ENCODE measurements around the gene EPB42.
"Not testable (repeated sequence)": the region's sequence is repeated elsewhere in the genome, so short reads cannot be mapped to it uniquely, and the experiment has no call there.

EPB42 gene

GRCh38 chr15:43239732-43240491 lies 19.1 kb upstream of the EPB42 start:
- FAIRE-seq: no peak

- no peak for FAIRE-seq
Observed at GRCh38 chr15:43238671-43239131, 17.9 kb upstream of the EPB42 start.

- no peak for FAIRE-seq
Observed at GRCh38 chr15:43237842-43238470, 17.1 kb upstream of the EPB42 start.

- no peak for FAIRE-seq
Observed at GRCh38 chr15:43235536-43235935, 14.7 kb upstream of the EPB42 start.

- FAIRE-seq: no peak
Observed at GRCh38 chr15:43232289-43232874, 11.6 kb upstream of the EPB42 start.

- no peak for FAIRE-seq
Observed at GRCh38 chr15:43230640-43231115, 9.9 kb upstream of the EPB42 start.

- FAIRE-seq: no peak
Observed at GRCh38 chr15:43229977-43230376, 9.2 kb upstream of the EPB42 start.

GRCh38 chr15:43226436-43227305 lies 5.9 kb upstream of the EPB42 start:
- FAIRE-seq: no peak

- FAIRE-seq: not testable (repeated sequence)
Observed at GRCh38 chr15:43225950-43226255, 5.1 kb upstream of the EPB42 start.

- FAIRE-seq: no peak
Observed at GRCh38 chr15:43225201-43225949, 4.6 kb upstream of the EPB42 start.

- FAIRE-seq: no peak
Observed at GRCh38 chr15:43221422-43221821, 604 bp upstream of the EPB42 start.

GRCh38 chr15:43219929-43220928 lies 589 bp downstream of the EPB42 start:
- FAIRE-seq: no peak

- FAIRE-seq: no peak
Observed at GRCh38 chr15:43218908-43219706, 1.7 kb downstream of the EPB42 start.

- FAIRE-seq: no peak
Observed at GRCh38 chr15:43215961-43216360, 4.9 kb downstream of the EPB42 start.

GRCh38 chr15:43214592-43215295 lies 6.1 kb downstream of the EPB42 start:
- FAIRE-seq: no peak

GRCh38 chr15:43214169-43214568 lies 6.6 kb downstream of the EPB42 start:
- no peak for FAIRE-seq

- no peak for FAIRE-seq
Observed at GRCh38 chr15:43213466-43213865, 7.4 kb downstream of the EPB42 start.

GRCh38 chr15:43212951-43213350 lies 7.9 kb downstream of the EPB42 start:
- FAIRE-seq: no peak

- FAIRE-seq: no peak
Observed at GRCh38 chr15:43212299-43212698, 8.5 kb downstream of the EPB42 start.
